ENCODE measurements around the gene RNF145.
A peak's percentile ranks its signal among the peaks of the same experiment; 100 is the strongest.
"Not testable (repeated sequence)": the region's sequence is repeated elsewhere in the genome, so short reads cannot be mapped to it uniquely, and the experiment has no call there.

RNF145 gene

DNA sequence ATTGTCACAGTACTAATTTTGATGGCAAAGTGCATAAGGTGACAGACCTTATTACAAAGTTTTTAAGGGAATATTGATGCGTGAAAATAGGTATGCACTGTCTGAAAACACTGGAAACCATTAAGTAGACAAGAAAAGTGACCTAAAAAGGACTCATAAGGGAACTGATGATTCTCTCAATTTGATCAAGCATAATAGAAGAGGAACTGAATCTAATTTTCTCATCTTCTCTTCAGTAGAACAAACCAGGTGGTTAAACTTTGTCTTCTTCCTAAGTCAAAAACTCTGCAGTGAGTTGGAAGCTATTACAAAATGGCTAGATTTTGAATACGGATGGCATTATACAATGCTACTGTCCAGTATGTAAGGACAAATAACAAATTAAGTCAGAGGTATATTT, 53.4 kb downstream of the RNF145 start:
- DNase-seq = no peak

DNA sequence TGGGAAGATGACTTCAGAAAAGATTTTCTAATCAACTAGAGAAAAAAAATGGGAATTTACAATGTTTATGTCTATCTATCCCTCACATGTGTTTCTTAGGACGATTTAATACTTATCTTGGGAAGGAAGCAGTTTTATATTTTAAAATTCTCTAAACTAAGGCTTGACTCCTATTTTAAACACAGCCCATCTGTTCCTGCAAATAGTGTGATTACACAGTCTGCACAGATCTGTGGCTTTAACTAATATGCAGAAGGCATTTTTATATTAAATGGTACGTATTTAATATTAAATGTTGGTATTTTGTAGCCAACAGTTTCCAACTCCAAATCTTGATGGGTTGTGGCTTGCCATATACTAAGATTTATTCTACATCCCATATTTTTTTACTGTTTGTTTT, 56.5 kb downstream of the RNF145 start:
- no peak for DNase-seq

DNA sequence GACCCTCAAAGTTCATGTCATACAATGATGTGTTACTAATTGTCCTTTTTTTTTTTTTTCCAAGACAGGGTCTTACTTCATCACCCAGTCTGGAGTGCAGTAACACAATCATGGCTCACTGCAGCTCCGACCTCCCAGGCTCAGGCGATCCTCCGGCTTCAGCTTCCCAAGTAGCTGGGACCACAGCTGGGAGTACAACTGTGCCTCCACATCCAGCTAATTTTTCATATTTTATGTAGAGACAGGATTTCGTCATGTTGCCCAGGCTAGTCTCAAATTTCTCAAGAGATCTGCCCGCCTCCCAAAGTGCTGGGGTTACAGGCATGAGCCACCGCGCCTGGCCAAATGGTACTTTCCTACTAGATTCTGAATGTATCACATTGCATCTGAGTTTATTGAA, 60.3 kb downstream of the RNF145 start:
- DNase-seq = no peak

DNA sequence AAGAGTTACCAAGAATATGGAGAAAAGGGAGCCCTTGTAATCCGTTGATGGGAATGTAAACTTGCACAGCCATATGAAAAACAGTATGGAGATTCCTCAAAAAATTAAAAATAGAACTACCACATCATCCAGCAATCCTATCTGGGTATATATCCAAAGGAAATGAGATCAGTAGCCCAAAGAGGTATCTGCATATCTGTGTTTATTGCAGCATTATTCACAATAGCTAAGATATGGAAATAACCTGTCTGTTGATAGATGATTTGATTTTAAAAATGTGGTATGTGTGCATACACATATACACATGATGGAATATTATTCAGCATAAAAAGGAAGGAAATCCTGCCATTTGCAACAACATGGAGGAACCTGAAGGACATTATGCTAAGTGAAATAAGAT, 61.4 kb downstream of the RNF145 start:
- no peak for DNase-seq

DNA sequence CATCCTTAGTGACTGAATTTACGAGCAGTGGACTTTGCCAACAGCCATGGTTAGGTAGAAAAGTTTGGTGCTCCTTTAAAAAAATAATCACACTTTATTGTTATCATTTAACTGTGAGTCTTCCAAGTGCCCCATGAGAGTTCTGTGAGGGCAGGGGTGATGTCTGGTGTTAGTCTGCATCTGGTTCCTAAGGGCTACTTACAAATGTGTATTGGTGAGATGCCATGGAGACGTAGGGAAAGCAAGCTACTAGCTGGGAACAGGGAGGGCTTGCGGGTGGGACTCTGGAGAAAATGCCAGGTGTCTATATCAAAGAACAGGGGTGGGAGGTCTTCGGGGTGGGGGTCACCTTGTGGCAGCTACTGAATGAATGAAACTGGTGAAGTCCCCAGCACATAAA, 62.5 kb downstream of the RNF145 start:
- no peak for DNase-seq

DNA sequence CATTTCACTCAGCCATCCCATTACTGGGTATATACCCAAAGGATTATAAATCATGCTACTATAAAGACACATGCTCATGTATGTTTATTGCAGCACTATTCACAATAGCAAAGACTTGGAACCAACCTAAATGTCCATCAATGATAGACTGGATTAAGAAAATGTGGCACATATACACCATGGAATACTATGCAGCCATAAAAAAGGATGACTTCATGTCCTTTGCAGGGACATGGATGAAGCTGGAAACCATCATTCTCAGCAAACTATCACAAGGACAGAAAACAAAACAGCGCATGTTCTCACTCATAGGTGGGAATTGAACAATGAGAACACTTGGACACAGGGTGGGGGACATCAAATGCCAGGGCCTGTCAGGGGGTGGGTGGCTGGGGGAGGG, 64.2 kb downstream of the RNF145 start:
- DNase-seq = not testable (repeated sequence)

DNA sequence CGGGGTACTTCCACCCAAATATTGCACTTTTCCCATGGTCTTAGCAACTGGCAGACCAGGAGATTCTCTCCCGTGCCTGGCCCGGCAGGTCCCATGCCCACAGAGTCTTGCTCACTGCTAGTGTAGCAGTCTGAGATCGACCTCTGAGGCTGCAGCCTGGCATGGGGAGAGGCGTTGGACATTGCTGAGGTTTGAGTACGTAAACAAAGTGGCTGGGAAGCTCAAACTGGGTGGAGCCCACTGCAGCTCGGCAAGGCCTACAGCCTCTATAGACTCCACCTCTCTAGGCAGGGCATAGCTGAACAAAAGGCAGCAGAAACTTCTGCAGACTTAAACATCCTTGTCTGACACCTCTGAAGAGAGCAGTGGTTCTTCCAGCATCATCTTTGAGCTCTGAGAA, 69.6 kb downstream of the RNF145 start:
- no peak for DNase-seq

DNA sequence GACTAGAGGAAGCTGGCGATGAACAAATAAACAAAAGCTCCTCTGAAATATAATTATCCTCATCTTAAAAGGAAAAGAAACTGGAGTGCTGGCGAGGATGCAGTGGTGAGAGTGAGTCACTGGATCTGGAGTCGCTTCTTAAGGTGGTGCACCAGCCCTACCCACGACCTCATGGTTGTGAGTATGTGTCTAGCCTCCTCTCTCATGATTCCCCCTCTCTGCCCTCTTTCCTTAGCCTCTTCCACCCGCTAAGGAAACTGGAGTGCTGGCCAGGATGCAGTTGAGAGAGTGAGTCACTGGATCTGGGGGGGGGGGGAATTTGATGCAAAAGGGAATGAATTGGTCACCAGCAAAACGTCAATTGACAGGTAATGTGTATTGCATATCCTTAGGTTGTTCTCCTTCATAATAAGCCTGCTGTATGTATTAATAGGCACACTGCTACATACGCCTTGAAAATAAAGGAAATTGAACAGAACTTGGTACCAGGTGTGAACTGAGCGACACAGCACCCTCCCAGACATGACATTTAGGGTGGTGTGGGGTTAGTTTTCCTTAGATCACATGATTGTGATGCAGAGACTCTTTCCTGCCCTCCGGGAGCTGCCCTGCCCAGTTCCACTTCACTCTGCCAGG, 73.3 kb downstream of the RNF145 start:
- DNase-seq = no peak

DNA sequence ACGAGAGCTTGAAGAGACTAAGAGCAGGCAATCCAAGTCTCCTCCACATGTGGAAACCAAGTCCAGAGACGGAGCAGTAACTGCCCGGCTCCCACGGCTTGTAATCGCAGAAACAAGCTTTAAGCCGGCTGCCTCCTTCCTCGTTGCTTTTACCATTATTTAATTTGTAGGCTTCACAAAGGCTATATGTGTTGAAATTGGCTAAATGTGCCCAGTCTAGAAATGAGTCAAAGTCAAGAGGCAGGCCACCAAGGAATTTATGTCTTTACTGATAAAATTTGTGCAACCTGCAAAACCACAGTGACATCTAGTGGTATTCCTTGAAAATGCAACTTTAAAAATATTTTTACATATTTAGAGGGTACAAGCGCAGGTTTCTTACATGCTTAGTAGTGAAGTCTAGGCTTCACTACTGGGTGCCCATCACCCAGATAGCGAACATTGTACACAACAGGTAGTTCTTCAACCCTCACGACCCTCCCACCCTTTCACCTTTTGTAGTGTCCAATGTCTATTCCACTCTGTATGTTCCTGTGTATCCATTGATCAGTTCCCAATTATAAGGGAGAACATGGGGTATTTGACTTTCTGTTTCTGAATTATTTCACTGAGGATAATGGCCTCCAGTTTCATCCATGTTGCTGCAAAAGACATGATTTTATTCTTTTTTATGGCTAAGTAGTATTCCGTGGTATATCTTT, 76.2 kb downstream of the RNF145 start:
- peak; percentile 3 to 6 for DNase-seq

DNA sequence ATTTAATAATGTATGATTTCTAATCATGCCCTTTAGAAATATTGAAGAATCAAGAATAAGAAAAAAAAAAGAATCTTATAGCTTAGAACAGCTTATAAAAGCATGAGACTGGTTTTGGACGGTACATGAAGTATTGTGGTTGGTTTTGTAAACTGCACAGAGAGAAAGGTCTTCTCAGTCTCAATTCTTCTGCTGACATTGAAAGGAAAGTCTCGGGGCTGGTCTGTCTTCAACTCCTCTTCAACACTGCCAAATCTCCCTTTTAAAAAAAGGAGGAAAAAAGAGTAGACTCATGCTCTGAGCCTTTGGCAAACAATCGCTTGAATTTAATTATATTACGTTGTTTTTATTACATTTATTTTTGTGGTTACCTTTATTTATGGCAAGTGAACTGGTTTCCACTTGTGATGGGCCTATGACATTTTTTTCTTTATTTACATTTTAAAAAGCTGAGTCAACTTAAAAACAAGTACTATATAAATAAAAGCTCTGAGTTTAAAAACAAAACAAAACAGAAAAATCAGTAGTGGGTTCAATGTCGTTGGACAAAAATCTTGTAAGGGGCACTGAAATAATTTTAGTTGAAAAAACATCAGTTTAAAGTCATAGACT, 76.8 kb downstream of the RNF145 start:
- no peak for DNase-seq

DNA sequence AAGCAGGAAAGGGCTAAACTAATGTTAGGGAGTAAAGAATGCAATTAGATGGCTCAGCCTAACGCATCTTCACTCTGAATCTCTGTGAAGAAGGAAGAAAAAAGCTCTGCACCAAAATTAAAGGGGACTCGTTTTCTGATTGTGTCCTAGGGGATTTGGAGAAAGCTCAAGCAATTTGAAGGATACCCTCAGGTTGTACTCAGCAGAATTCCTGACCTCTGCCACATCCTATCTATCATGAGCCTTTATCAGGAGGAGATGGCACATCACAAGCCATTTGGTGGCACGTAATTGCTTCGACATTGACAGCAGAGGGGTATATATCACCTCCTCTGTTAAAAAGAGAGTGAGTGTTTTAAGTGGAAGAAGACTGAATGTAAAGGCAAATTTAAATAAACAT, 77.4 kb downstream of the RNF145 start:
- no peak for DNase-seq

DNA sequence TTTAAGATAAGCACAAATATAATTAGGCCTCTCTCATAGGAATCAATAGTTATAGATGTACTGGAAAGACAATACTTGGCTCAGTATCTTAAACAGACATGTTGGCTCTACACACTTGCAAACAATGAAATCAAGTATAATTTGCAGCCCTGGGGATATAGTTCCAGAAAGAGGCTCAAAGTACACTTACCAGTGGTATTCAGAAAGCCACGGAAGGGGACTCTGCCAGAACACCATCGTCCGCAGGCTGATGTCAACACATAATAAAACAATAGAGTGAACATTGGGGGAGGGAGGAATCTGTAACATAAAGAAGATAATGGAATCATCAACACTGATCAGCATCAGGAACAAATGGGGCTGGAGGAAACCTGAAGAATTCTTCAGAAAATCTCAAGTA, 78.5 kb downstream of the RNF145 start:
- DNase-seq = no peak

DNA sequence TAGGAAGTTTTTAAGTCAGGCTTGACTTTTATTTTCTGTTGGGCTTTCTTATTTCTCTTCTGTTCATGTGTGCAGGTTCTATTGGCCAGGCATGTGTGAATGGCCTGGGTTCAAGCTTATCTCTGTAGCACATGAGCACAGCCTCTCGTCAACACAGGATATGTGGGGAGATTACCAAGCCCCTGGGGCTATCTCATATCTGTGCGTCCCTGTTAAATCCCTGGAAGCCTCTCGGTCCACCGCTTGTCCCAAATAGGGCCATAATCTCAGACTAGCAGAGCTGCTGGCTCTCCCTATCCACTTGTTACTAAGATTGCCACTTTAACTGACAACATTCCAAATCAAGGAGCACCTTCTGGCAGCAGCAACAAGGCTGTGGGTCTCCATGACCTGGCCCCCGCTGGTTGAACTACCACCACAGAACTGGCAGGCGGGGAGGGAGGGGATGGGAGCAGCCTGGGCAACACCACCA, 81.2 kb downstream of the RNF145 start:
- DNase-seq = no peak

DNA sequence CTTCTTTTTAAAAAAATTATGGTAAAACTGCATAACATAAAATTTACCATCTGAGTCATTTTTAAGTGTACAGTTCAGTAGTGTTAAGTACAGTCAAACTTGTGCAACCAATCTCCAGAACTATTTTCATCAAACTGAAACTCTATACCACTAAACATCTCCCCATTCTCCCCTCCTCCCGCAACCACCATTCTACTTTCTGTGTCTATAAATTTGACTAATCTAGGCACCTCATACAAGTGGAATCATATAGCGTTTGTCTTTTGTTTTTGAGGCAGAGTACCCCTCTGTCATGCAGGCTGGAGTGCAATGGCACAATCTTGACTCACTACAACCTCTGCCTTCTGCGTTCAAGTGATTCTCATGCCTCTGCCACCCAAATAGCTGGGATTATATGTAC, 85.7 kb downstream of the RNF145 start:
- DNase-seq = no peak

DNA sequence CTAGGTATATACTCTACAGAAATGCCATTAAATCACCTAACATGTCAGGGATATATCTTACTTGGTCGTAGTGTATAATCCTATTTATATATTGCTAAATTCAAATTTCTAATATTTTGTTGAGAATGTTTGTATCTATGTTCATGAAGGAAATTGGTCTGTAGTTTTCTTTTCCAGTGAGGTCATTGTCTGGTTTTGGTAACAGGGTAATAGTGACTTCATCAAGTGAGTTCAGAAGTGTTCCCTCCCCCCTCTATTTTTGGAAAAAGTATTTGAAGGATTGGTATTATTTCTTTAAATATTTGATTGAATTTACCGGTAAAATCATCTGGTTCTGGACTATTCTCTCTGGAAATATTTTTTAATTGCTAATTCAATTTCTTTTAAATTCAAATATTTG, 86.2 kb downstream of the RNF145 start:
- DNase-seq = no peak

DNA sequence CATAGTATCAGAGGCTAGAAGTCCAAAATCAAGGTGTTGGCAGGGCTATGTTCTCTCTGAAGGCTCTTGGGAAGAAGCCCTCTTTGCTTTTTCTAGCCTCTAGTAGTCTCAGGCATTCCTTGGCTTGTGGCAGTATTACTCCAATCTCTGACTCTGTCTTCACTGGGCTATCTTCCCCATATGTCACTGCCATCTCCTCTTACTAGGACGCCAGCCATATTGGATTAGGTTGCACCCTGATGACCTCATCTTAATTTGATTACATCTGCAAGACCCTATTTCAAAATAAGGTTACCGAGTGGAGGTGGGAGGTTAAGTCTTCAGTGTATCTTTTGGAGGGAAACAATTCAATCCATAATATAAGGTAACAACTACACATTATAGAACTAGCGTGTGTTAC, 88.3 kb downstream of the RNF145 start:
- no peak for DNase-seq

DNA sequence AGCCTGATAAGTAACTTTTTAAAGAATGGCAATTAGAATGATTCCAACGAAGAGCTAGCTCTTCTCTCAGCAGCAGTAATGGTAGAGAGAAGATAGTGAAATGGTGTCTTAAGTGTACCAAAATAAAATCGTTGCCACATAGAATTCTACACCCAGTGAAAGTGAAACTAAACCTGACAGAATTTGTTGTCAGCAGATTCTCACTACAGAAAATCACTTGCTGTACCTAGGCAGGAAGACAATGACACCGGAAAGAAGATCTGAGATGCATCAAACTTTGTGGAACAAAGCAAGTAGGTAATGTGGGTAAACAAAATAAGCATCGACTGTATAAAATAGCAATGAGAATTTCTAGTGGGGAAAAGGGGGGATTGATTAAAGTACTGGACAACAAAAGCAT, 88.9 kb downstream of the RNF145 start:
- DNase-seq = no peak

DNA sequence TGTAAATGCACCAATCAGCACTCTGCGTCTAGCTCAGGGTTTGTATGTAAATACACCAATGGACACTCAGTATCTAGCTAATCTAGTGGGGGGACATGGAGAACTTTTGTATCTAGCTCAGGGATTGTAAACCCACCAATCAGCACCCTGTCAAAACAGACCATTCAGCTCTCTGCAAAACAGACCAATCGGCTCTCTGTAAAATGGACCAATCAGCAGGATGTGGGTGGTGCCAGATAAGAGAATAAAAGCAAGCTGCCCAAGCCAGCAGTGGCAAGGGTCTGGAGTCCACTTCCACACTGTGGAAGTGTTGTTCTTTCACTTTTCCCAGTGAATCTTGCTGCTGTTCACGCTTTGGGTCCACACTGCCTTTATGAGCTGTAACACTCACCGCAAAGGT, 89.5 kb downstream of the RNF145 start:
- not testable (repeated sequence) for DNase-seq

DNA sequence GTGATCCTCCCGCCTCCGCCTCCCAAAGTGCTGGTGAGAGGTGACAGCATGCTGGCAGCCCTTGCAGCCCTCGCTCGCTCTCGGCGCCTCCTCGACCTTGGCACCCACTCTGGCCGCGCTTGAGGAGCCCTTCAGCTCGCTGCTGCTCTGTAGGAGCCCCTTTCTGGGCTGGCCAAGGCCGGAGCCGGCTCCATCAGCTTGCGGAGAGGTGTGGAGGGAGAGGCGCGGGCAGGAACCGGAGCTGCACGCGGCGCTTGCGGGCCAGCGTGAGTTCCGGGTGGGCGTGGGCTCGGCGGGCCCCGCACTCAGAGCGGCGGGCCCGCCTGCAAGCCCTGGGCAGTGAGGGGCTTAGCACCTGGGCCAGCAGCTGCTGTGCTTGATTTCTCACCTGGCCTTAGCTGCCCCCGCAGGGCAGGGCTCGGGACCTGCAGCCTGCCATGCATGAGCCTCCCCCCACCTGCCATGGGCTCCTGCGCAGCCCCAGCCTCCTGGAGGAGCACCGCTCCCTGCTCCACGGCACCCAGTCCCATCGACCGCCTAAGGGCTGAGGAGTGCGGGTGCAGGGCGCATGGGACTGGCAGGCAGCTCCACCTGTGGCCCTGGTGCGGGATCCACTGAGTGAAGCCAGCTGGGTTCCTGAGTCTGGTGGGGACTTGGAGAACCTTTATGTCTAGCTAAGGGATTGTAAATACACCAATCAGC, 90.2 kb downstream of the RNF145 start:
- not testable (repeated sequence) for DNase-seq

DNA sequence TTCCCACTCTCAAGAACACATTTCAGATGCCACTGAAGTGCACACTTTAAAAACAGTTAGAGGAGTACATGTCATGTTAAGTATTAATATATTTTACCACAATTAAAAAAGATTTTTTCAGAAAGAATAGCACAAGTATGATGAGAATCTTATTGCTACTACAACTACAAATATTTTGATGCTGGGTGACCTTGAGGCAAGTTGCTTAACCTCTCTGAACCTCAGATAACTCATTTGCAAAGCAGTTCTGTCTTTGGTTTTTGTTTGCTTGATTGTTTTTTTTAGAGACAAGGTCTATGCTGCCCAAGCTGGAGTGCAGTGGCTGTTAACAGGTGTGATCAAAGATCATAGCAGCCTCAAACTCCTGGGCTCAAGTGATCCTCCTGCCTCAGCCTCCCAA, 95.9 kb downstream of the RNF145 start:
- DNase-seq = no peak

DNA sequence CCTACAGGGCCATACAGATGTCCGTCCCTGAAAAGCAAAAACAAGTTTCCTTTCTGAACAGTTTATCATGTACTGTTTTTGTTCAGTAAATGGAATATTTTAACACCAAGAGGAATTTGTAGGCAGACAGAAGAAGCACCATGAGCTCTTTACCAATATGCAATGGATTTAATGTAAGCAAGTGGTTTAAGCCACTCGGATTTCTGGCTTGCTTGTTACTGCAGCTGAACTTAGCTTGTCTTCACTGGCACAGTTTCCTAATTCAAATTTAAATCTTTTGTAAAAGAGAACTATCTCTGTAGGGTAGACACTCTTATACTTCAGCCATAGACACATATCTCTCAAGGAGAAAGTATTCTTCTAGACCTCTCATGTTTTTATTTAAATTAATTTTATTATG, 96.9 kb downstream of the RNF145 start:
- DNase-seq = no peak

All from SHP77 (cell line).